Measurements from ENCODE around the gene TAF9.

DNA sequence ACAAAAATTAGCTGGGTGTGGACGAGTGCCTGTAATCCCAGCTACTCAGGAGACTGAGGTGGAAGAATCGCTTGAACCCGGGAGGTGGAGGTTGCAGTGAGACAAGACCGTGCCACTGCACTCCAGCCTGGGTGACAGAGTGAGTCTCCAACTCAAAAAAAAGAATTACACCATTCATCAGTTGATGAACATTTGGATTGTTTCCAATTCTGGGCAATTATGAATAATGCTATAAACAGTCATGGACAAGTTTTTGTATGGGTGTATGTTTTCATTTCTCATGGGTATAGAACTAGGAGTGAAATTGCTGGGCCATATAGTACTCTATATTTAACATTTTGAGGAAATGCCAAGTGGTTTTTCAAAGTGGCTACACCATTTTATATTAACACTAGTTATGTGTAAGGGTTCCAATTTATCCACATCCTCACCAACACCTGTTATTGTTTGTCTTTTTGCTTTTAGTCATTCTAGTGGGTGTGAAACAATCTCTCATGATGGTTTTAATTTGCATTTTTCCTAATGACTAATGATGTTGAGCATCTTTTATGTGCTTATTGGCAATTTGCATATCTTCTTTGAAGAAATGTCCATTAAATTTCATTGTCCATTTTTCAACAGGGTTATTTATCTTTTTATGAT, 27.7 kb downstream of the TAF9 start:
- TF ChIP-seq, protein P1, sequence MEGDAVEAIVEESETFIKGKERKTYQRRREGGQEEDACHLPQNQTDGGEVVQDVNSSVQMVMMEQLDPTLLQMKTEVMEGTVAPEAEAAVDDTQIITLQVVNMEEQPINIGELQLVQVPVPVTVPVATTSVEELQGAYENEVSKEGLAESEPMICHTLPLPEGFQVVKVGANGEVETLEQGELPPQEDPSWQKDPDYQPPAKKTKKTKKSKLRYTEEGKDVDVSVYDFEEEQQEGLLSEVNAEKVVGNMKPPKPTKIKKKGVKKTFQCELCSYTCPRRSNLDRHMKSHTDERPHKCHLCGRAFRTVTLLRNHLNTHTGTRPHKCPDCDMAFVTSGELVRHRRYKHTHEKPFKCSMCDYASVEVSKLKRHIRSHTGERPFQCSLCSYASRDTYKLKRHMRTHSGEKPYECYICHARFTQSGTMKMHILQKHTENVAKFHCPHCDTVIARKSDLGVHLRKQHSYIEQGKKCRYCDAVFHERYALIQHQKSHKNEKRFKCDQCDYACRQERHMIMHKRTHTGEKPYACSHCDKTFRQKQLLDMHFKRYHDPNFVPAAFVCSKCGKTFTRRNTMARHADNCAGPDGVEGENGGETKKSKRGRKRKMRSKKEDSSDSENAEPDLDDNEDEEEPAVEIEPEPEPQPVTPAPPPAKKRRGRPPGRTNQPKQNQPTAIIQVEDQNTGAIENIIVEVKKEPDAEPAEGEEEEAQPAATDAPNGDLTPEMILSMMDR (IDR thresholded peaks at IDR 0.05): no peak
- TF ChIP-seq POLR2A (IDR thresholded peaks at IDR 0.05): no peak
- TF ChIP-seq EP300 (IDR thresholded peaks at IDR 0.05; ENCODE audit: low read depth): no peak
- TF ChIP-seq POLR2AphosphoS5 (IDR thresholded peaks at IDR 0.05): no peak

Data from transverse colon (tissue), 4 donors.